PC-3 (cell line): ENCODE data around the gene CBX5.

Experiments
- EZH2 ChIP-seq: fragments of 300-600 bp; sonication (generic); IDR thresholded peaks from one replicate; pipeline ENCODE4 v1.6.1; 2017; ENCODE audit warnings: antibody characterized with exemption, mild to moderate bottlenecking, low read length; ENCODE audit not compliant: unreplicated experiment
- EZH2phosphoT487 ChIP-seq: fragments of 300-600 bp; sonication (generic); IDR thresholded peaks from 2 replicates; pipeline ENCODE4 v1.6.1; 2018; ENCODE audit warnings: mild to moderate bottlenecking, antibody characterized with exemption, low read length, borderline replicate concordance
- TF ChIP-seq, protein P1 (sequence below): fragments of 300-600 bp; sonication (generic); conservative IDR thresholded peaks from 2 replicates; pipeline ENCODE4 v1.5.1; 2017; ENCODE audit warnings: antibody characterized with exemption, low read depth, mild to moderate bottlenecking, low read length

DNA sequence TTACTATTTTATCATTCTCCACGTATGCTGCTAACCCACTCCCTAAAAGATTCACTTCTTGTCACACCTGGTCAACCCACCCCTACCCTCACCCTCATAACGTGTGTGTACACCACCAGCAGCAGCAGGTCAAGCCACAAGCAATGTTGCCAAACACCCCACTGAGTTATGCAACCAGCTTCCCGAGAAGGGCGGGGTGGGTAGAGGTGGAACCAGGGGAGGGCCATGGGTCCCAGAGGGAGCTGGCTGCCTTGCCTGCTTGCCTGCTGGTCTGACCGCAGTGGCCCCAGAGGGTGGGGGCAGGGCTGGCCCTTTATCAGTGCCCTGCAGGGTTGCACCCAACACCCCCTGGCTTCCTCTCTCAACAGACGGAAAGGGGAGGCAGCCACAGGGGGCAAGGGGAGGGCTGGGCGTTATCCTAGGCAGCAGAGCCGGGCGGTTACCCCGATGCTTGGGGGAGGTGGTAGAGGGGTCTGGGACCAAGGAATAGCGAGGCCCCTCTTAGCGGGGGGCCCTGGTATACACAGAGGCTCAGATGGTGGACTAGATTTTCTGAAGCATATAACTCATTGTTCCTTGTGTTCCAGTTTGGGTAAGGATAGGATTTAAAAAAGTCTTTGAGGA is 24.4 kb upstream of the CBX5 start:
- TF ChIP-seq, protein P1, sequence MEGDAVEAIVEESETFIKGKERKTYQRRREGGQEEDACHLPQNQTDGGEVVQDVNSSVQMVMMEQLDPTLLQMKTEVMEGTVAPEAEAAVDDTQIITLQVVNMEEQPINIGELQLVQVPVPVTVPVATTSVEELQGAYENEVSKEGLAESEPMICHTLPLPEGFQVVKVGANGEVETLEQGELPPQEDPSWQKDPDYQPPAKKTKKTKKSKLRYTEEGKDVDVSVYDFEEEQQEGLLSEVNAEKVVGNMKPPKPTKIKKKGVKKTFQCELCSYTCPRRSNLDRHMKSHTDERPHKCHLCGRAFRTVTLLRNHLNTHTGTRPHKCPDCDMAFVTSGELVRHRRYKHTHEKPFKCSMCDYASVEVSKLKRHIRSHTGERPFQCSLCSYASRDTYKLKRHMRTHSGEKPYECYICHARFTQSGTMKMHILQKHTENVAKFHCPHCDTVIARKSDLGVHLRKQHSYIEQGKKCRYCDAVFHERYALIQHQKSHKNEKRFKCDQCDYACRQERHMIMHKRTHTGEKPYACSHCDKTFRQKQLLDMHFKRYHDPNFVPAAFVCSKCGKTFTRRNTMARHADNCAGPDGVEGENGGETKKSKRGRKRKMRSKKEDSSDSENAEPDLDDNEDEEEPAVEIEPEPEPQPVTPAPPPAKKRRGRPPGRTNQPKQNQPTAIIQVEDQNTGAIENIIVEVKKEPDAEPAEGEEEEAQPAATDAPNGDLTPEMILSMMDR: no peak
- TF ChIP-seq EZH2phosphoT487 (no peak), EZH2 (no peak)
